Measurements from ENCODE around the gene RPL32.
A peak's percentile ranks its signal among the peaks of the same experiment; 100 is the strongest.
"Not testable (repeated sequence)": the region's sequence is repeated elsewhere in the genome, so short reads cannot be mapped to it uniquely, and the experiment has no call there.

Gene RPL32

GRCh38 chr3:12808587-12808986 lies 32.8 kb downstream of the RPL32 start:
- no peak for DNase-seq (ENCODE audit: low read depth)

DNA sequence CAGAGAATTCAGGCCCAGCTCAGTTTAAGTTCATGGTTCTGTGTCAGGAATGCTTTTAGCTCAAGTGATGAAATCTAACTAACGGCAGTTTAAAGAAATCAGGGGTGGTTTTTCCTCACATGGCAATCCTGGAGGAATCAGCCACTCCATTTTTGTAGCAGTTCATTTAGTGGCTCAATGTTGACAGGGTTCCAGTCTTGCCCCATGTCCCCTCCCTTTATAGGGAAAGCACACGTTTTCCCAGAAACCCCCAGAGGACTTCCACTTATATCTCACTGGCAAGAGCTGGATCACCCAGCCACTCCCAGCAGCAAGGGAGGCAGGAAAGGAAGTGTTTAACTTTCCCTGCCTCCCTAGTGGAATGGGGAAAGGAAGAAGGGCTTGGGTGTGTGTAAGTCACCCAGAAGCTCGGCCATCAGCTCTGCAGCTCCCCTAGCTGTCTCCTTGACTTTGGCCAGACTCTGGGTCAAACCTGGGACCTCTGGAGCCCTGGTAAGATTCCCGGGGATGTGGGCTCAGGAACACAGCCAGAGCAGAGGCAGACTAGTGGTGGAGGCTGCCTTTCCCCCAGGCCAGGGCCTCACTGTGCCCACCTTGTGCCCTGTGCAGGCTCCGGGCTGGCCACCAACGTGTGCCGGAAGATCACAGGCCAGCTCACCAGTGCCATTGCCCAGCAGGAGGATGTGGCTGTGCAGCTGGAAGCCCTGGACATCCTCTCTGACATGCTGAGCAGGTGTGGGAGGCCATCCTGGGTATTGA lies 33.6 kb downstream of the RPL32 start:
- no peak for DNase-seq (ENCODE audit: low read depth)

GRCh38 chr3:12807066-12807465 lies 34.3 kb downstream of the RPL32 start:
- no peak for DNase-seq (ENCODE audit: low read depth)

- no peak for DNase-seq (ENCODE audit: low read depth)
Measured at GRCh38 chr3:12803371-12803770, 38.0 kb downstream of the RPL32 start.

- DNase-seq (ENCODE audit: low read depth): no peak
Measured at GRCh38 chr3:12799525-12800440, 41.6 kb downstream of the RPL32 start.

- DNase-seq (ENCODE audit: low read depth): no peak
Measured at GRCh38 chr3:12798559-12799179, 42.7 kb downstream of the RPL32 start.

- DNase-seq (ENCODE audit: low read depth): no peak
Measured at GRCh38 chr3:12797892-12798558, 43.3 kb downstream of the RPL32 start.

DNA sequence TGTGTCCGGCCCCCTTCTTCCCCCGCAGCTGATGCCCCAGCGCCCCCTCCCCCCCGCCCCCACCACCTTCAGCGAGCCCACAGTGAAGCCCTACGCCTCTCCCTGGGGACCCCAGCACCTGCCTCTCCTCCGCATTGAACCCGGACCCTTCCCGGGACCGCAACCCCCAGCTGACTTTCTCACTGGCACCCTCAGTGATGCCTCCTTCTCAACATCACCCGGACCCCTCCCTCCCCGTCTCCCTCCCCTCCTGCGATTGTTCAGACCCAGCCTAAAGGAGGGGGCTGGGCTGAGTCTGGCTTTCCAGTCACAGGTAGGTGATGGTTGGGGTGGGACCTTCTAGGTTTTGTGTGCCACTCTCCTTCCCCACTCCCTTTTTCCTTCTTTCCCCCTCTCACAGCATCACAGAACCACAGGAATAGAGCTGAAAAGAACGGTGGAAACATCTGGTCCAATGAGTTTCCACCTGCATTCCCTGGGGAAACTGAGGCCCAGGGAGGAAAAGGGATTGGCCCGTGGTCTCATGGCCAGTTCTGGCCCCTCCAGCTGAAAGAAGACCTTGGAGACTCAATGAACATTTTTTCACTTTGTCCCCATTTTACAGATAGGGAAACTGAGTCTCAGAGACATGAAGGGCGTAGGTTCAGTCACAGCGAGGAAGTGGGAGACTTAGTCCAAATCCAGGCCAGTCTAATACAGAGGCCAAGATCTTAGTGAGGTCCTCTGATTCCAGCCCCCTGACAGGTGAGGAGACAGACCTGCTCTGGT lies 44.1 kb downstream of the RPL32 start:
- no peak for DNase-seq (ENCODE audit: low read depth)

- DNase-seq (ENCODE audit: low read depth): no peak
Measured at GRCh38 chr3:12796171-12797123, 44.9 kb downstream of the RPL32 start, which contains the start of gene CAND2. Gene CAND2, plus strand, starts transcription at chr3:12796680. Its CDS starts 41 bp downstream, at chr3:12796721.

DNA sequence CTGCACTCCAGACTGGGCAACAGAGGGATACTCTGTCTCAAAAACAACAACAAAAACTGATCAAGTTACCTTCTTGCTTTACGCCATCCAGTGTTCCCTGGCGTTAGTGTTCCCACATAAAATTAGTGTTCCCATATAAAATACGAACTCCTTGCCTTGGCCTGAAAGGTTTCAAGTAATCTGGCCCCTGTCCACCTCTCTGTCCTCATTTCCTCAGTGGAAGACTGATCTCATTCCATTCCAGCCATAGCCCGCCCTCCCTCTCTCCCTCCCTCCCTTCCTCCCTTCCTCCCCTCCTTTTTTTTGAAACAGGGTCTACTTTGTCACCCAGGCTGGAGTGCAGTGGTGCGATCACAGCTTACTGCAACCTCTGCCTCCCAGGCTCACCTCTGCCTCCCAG lies 47.7 kb downstream of the RPL32 start:
- DNase-seq (ENCODE audit: low read depth): no peak

- no peak for DNase-seq (ENCODE audit: low read depth)
Measured at GRCh38 chr3:12791430-12791829, 49.9 kb downstream of the RPL32 start.

DNA sequence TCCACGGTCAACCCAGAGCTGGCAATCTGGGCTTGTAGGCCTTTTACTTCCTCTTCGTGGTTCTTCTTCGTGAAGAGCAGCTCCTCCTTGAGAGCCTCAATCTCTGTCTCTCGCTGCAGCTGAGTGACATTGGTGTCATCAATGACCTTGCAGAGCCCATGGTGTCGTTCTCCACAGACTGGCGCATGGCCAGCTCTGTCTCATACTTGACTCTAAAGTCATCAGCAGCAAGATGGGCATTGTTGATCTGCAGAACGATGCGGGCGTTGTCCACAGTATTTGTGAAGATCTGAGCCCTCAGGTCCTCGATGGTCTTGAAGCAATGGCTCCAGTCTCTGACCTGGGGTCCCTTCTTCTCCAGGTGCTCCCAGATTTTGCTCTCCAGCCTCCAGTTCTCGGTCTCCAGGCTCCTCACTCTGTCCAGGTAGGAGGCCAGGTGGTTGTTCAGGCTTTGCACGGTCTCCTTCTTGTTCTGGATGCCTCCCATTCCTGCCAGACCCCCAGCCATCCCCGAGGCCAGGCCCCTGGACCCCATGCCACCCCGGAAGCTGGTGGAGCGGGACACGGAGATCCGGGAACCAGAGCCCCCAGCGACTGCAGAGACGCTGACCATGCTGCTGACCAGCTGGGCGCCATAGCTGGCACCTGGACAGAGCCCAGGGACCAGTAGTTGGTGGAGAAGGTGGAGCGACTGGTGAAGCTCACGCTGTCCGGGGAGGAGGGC lies 53.2 kb downstream of the RPL32 start:
- DNase-seq (ENCODE audit: low read depth): not testable (repeated sequence)

DNA sequence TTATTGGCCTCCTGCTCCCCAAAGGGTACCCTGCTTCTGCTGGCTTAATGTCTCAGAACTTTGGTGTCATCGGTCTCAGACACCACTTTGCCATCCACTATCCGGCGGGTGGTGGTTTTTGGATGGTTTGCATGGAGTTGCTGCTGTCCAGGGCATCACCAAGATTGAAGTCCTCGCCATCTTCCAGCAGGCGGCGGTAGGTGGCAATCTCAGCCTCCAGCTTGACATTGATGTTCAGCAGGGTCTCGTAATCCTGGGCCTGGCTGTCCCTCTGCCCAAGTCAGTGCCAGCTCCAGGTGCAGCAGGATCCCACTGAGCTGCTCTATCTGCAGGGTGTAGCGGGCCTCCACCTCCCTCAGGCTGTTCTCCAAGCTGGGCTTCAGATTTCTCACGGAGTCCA lies 54.0 kb downstream of the RPL32 start:
- peak; percentile 39 for DNase-seq (ENCODE audit: low read depth)

- no peak for DNase-seq (ENCODE audit: low read depth)
Measured at GRCh38 chr3:12785096-12785495, 56.3 kb downstream of the RPL32 start.
